HepG2 (cell line): ENCODE measurements around the gene MASTL. TPM values are rescaled to one million over a fixed set of nuclear protein-coding genes. Genes with fewer than 3 reads are reported as not detected.
A peak's percentile ranks its signal among the peaks of the same experiment; 100 is the strongest.

Experiments used
- CBX5 ChIP-seq: sonication (generic); formaldehyde crosslinking; IDR thresholded peaks from 2 replicates; pipeline ENCODE4 v1.4.0; 2020; ENCODE audit warnings: missing genetic modification reagents, borderline replicate concordance
- DMAP1 ChIP-seq: IDR thresholded peaks from 2 replicates; pipeline ENCODE4 v1.6.1; 2016
- HES4 ChIP-seq: sonication (generic); formaldehyde crosslinking; IDR thresholded peaks from 2 replicates; pipeline ENCODE4 v1.9.0; 2021; ENCODE audit warnings: mild to moderate bottlenecking, missing genetic modification reagents, borderline replicate concordance
- NR1H2 ChIP-seq: sonication (generic); formaldehyde crosslinking; IDR thresholded peaks from 2 replicates; pipeline ENCODE4 v1.8.1; 2022; ENCODE audit warnings: low read depth, missing genetic modification reagents, borderline replicate concordance
- SALL2 ChIP-seq: sonication (generic); formaldehyde crosslinking; IDR thresholded peaks from 2 replicates; pipeline ENCODE4 v1.8.1; 2023; ENCODE audit warnings: mild to moderate bottlenecking, missing genetic modification reagents, inconsistent platforms
- SP5 ChIP-seq: IDR thresholded peaks from 2 replicates; pipeline ENCODE4 v1.6.1; 2016; ENCODE audit warnings: low read depth, borderline replicate concordance
- ZFAT ChIP-seq: sonication (generic); formaldehyde crosslinking; conservative IDR thresholded peaks from 2 replicates; pipeline ENCODE4 v1.8.1; 2023; ENCODE audit warnings: missing genetic modification reagents, inconsistent platforms
- ZNF124 ChIP-seq: sonication (generic); formaldehyde crosslinking; IDR thresholded peaks from 2 replicates; pipeline ENCODE4 v1.4.0; 2020; ENCODE audit warnings: missing genetic modification reagents
- ZNF761 ChIP-seq: sonication (generic); formaldehyde crosslinking; conservative IDR thresholded peaks from 2 replicates; pipeline ENCODE4 v1.4.0; 2020; ENCODE audit warnings: mild to moderate bottlenecking, missing genetic modification reagents
- ZNF878 ChIP-seq: sonication (generic); formaldehyde crosslinking; IDR thresholded peaks from 2 replicates; pipeline ENCODE4 v1.8.1; 2023; ENCODE audit warnings: mild to moderate bottlenecking, missing genetic modification reagents, moderate library complexity
- polyA plus RNA-seq, 8 experiments: library from polyadenylated mRNA; depleted of rRNA in 3 of 8; stranded (reverse) in 7 of 8; unstranded in 1 of 8; fragments of >200 nt; fragmentation: Illumina TruSeq in 4 of 8; extraction: Trizol in 4 of 8; gene quantifications; 2 replicates each; pipeline versions ENCODE4 v1.2.1 to v1.2.3, GENCODE V29; 2011 to 2016; ENCODE audit warnings: low read depth in 4 of 8, missing spikeins in 1 of 8, mixed read lengths in 1 of 8; ENCODE audit not compliant: insufficient read depth in 1 of 8
- total RNA-seq, 5 experiments: library from RNA; depleted of rRNA; stranded (reverse); fragments of >200 nt; fragmentation: Illumina TruSeq; extraction: Trizol; gene quantifications; 2 replicates each; pipeline ENCODE4 v1.2.3, GENCODE V29; 2016; ENCODE audit warnings: low read depth in 1 of 5
- TF ChIP-seq, protein P1 (sequence below): sonication (generic); formaldehyde crosslinking; IDR thresholded peaks from 2 replicates; pipeline ENCODE4 v1.5.1; 2020; ENCODE audit warnings: missing genetic modification reagents, mild to moderate bottlenecking, borderline replicate concordance
- TF ChIP-seq, protein P2 (sequence below): IDR thresholded peaks from 2 replicates; pipeline ENCODE4 v1.6.1; 2016; ENCODE audit warnings: low read depth, borderline replicate concordance
- TF ChIP-seq, protein P3 (sequence below): sonication (generic); formaldehyde crosslinking; IDR thresholded peaks from 2 replicates; pipeline ENCODE4 v1.4.0; 2020; ENCODE audit warnings: missing genetic modification reagents, mild to moderate bottlenecking, borderline replicate concordance
- TF ChIP-seq, protein P4 (sequence below): sonication (generic); formaldehyde crosslinking; IDR thresholded peaks from 2 replicates; pipeline ENCODE4 v1.4.0; 2020; ENCODE audit warnings: mild to moderate bottlenecking, missing genetic modification reagents, borderline replicate concordance
- TF ChIP-seq, protein P5 (sequence below): sonication (generic); formaldehyde crosslinking; IDR thresholded peaks from 2 replicates; pipeline ENCODE4 v1.9.0; 2021; ENCODE audit warnings: missing genetic modification reagents, borderline replicate concordance
- TF ChIP-seq, protein P6 (sequence below): sonication (generic); formaldehyde crosslinking; conservative IDR thresholded peaks from 2 replicates; pipeline ENCODE4 v1.4.0; 2020; ENCODE audit warnings: mild to moderate bottlenecking, missing genetic modification reagents, moderate library complexity
- TF ChIP-seq, protein P7 (sequence below): sonication (generic); formaldehyde crosslinking; IDR thresholded peaks from 2 replicates; pipeline ENCODE4 v1.5.0; 2020; ENCODE audit warnings: mild to moderate bottlenecking, missing genetic modification reagents

MASTL gene
- total and polyA plus RNA-seq, 2 of the 13 experiments (the other 11 are each of a cell fraction or from before 2014, with no cell fraction given) = 6.0 to 18.0 TPM

DNA sequence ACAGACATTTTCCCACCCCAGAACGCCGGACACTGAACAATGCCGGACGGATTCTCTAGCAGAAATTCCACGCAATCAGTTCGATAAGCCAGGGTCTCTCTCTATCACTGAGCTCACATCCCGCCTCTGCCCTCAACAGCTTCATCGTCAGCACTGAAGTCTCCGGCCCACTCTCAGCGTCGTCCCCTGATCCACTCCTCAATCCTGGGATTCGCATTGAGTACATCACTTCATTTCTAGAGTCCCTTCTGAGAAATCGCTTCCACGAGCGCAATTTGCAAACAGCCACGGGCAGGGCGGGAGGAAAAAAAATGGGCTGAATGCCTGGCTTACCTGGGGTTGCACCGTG, 1.3 kb upstream of the MASTL start (continued):
- TF ChIP-seq, protein P1, sequence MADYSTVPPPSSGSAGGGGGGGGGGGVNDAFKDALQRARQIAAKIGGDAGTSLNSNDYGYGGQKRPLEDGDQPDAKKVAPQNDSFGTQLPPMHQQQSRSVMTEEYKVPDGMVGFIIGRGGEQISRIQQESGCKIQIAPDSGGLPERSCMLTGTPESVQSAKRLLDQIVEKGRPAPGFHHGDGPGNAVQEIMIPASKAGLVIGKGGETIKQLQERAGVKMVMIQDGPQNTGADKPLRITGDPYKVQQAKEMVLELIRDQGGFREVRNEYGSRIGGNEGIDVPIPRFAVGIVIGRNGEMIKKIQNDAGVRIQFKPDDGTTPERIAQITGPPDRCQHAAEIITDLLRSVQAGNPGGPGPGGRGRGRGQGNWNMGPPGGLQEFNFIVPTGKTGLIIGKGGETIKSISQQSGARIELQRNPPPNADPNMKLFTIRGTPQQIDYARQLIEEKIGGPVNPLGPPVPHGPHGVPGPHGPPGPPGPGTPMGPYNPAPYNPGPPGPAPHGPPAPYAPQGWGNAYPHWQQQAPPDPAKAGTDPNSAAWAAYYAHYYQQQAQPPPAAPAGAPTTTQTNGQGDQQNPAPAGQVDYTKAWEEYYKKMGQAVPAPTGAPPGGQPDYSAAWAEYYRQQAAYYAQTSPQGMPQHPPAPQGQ (CRISPR knock-in tag) = no peak
- TF ChIP-seq, protein P2, sequence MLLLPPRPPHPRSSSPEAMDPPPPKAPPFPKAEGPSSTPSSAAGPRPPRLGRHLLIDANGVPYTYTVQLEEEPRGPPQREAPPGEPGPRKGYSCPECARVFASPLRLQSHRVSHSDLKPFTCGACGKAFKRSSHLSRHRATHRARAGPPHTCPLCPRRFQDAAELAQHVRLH (CRISPR knock-in tag) = no peak
- no peak for TF ChIP-seq CBX5 (CRISPR knock-in tag)
- TF ChIP-seq, protein P3, sequence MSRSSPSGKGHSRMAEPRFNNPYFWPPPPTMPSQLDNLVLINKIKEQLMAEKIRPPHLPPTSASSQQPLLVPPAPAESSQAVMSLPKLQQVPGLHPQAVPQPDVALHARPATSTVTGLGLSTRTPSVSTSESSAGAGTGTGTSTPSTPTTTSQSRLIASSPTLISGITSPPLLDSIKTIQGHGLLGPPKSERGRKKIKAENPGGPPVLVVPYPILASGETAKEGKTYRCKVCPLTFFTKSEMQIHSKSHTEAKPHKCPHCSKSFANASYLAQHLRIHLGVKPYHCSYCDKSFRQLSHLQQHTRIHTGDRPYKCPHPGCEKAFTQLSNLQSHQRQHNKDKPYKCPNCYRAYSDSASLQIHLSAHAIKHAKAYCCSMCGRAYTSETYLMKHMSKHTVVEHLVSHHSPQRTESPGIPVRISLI (CRISPR knock-in tag) = no peak
- TF ChIP-seq, protein P4, sequence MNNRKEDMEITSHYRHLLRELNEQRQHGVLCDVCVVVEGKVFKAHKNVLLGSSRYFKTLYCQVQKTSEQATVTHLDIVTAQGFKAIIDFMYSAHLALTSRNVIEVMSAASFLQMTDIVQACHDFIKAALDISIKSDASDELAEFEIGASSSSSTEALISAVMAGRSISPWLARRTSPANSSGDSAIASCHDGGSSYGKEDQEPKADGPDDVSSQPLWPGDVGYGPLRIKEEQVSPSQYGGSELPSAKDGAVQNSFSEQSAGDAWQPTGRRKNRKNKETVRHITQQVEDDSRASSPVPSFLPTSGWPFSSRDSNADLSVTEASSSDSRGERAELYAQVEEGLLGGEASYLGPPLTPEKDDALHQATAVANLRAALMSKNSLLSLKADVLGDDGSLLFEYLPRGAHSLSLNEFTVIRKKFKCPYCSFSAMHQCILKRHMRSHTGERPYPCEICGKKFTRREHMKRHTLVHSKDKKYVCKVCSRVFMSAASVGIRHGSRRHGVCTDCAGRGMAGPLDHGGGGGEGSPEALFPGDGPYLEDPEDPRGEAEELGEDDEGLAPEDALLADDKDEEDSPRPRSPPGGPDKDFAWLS (CRISPR knock-in tag) = no peak
- TF ChIP-seq ZFAT (CRISPR knock-in tag) = no peak
- peak; percentile 27; the same call in 1 of the 2 replicates for TF ChIP-seq ZNF878 (CRISPR knock-in tag)
- TF ChIP-seq HES4 (CRISPR knock-in tag) = no peak
- TF ChIP-seq, protein P5, sequence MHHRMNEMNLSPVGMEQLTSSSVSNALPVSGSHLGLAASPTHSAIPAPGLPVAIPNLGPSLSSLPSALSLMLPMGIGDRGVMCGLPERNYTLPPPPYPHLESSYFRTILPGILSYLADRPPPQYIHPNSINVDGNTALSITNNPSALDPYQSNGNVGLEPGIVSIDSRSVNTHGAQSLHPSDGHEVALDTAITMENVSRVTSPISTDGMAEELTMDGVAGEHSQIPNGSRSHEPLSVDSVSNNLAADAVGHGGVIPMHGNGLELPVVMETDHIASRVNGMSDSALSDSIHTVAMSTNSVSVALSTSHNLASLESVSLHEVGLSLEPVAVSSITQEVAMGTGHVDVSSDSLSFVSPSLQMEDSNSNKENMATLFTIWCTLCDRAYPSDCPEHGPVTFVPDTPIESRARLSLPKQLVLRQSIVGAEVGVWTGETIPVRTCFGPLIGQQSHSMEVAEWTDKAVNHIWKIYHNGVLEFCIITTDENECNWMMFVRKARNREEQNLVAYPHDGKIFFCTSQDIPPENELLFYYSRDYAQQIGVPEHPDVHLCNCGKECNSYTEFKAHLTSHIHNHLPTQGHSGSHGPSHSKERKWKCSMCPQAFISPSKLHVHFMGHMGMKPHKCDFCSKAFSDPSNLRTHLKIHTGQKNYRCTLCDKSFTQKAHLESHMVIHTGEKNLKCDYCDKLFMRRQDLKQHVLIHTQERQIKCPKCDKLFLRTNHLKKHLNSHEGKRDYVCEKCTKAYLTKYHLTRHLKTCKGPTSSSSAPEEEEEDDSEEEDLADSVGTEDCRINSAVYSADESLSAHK (CRISPR knock-in tag) = no peak
- TF ChIP-seq SP5 (CRISPR knock-in tag) = no peak
- TF ChIP-seq SALL2 (CRISPR knock-in tag) = no peak
- no peak for TF ChIP-seq NR1H2 (CRISPR knock-in tag)
- 0 out of 2 replicates have a peak, but pooled peaks have one; percentile 16 for TF ChIP-seq ZNF761 (CRISPR knock-in tag)
- TF ChIP-seq, protein P6, sequence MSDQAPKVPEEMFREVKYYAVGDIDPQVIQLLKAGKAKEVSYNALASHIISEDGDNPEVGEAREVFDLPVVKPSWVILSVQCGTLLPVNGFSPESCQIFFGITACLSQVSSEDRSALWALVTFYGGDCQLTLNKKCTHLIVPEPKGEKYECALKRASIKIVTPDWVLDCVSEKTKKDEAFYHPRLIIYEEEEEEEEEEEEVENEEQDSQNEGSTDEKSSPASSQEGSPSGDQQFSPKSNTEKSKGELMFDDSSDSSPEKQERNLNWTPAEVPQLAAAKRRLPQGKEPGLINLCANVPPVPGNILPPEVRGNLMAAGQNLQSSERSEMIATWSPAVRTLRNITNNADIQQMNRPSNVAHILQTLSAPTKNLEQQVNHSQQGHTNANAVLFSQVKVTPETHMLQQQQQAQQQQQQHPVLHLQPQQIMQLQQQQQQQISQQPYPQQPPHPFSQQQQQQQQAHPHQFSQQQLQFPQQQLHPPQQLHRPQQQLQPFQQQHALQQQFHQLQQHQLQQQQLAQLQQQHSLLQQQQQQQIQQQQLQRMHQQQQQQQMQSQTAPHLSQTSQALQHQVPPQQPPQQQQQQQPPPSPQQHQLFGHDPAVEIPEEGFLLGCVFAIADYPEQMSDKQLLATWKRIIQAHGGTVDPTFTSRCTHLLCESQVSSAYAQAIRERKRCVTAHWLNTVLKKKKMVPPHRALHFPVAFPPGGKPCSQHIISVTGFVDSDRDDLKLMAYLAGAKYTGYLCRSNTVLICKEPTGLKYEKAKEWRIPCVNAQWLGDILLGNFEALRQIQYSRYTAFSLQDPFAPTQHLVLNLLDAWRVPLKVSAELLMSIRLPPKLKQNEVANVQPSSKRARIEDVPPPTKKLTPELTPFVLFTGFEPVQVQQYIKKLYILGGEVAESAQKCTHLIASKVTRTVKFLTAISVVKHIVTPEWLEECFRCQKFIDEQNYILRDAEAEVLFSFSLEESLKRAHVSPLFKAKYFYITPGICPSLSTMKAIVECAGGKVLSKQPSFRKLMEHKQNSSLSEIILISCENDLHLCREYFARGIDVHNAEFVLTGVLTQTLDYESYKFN (CRISPR knock-in tag) = no peak
- 0 out of 2 replicates have a peak, but pooled peaks have one; percentile 20 for TF ChIP-seq ZNF124 (CRISPR knock-in tag)
- TF ChIP-seq, protein P7, sequence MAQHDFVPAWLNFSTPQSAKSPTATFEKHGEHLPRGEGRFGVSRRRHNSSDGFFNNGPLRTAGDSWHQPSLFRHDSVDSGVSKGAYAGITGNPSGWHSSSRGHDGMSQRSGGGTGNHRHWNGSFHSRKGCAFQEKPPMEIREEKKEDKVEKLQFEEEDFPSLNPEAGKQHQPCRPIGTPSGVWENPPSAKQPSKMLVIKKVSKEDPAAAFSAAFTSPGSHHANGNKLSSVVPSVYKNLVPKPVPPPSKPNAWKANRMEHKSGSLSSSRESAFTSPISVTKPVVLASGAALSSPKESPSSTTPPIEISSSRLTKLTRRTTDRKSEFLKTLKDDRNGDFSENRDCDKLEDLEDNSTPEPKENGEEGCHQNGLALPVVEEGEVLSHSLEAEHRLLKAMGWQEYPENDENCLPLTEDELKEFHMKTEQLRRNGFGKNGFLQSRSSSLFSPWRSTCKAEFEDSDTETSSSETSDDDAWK (CRISPR knock-in tag) = no peak
- TF ChIP-seq DMAP1 = no peak
